Measurements from ENCODE around the gene RPS19.

Gene RPS19

DNA sequence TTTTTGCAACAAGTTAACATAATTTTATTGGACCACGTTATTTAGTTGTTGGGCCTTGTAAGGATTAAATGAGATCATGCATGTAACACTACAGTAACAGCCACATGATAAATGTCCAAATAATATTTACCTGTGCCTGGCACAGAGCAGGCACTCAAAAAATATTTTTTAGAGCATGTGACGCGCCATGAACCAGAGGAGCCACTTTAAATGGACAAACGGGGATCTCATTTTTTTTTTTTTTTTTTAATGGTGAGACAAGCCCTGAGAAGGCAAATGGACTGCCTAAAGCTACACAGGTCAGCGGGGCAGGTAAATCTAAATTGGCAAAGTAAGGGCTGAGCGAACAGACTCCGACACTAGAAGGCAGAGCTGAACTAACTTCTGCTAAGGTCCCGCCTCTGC is 840 bp upstream of the RPS19 start:
- H3K9me3 ChIP-seq (ENCODE audit: control insufficient read depth, low read length): no peaks in the 10 kb centered on the region
- H3K36me3 ChIP-seq (ENCODE audit: control insufficient read depth, insufficient read depth, low read length): peaks cover 36% of the 10 kb centered on the region
- no peak overlapping the region for H3K27ac ChIP-seq (ENCODE audit: low read depth, low read length, severe bottlenecking)
- 10 to 11% methylated on average over 6 to 7 of the region's 8 CpGs for WGBS, 2 experiments (ENCODE audit: insufficient coverage in 2 of 2)
- H3K4me3 ChIP-seq (ENCODE audit: extremely low read depth, insufficient read depth, low read length, poor library complexity, severe bottlenecking): peak overlapping the region; percentile 96
- H3K4me1 ChIP-seq (ENCODE audit: control insufficient read depth, insufficient read depth, low read length, poor library complexity, severe bottlenecking): peaks cover 29% of the 10 kb centered on the region

DNA sequence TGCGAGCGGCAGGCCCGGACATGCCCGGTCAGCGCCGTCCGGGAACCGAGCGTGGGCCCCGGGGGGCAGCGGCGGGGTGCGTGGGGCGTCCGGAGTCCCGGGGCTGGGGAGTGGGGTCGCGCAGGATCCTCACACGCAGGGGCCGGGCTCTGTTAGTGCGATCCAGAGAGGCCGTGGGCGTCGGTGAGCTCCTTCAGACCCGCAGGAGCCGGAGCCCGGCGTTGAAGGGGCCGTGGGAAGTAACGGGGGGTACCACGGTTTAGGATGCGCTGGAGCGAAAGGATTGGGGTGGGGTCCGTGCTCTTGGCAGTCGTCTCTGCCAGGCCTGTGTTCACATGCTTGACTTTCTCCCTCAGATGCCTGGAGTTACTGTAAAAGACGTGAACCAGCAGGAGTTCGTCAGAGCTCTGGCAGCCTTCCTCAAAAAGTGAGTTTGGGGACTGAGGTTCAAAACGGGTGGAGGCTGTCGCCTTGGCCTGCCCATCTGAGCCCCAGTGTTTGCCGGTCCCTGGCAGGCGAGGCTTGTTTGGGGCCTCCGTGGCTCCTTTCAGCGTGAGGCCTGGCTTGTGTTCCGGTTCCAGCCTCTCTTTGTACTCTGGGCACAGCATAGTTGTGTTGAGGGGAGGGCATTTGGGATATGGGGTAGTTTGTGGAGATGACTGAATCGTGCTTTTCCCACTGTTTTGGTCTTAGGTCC is 512 bp downstream of the RPS19 start:
- peak overlapping the region; percentile 96 for H3K4me3 ChIP-seq (ENCODE audit: extremely low read depth, insufficient read depth, low read length, poor library complexity, severe bottlenecking)
- no peaks in the 10 kb centered on the region for H3K9me3 ChIP-seq (ENCODE audit: control insufficient read depth, low read length)
- peaks cover 41% of the 10 kb centered on the region for H3K4me1 ChIP-seq (ENCODE audit: control insufficient read depth, insufficient read depth, low read length, poor library complexity, severe bottlenecking)
- WGBS, 2 experiments (ENCODE audit: insufficient coverage in 2 of 2): 1% methylated on average over 26 to 37 of the region's 45 CpGs
- peak overlapping the region; percentile 94 for H3K27ac ChIP-seq (ENCODE audit: low read depth, low read length, severe bottlenecking)
- peaks cover 50% of the 10 kb centered on the region for H3K36me3 ChIP-seq (ENCODE audit: control insufficient read depth, insufficient read depth, low read length)

DNA sequence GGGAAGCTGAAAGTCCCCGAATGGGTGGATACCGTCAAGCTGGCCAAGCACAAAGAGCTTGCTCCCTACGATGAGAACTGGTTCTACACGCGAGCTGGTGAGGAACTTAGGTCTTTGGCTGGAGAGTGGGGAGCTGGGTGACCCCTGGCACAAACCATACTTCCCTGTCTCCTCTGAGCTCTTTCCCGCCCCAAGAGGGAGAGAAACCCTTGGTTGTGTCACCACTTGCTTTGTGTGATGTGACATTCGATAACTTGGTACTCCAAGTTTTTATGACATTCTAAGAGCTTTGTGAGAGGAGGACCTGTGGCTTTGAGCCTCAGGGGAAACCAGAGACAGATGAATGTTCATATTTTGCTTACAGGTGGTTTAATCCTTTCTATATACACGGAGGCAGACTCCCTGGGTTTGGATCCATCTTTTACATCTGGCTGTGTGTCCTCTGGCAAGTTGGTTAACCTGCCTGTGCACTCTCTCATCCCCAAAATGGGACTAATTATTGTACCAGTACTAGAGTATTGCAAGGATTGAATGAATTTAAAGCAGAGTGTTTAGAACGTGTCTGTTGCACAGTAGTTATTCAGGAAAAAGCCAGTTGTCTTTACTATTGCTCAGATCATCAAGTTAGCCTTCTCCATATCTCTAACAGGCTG is 1.2 kb downstream of the RPS19 start:
- Histone ChIP-seq H3K27ac (ENCODE audit: low read depth, low read length, severe bottlenecking) (peak overlapping the region; percentile 94), H3K36me3 (ENCODE audit: control insufficient read depth, insufficient read depth, low read length) (peaks cover 55% of the 10 kb centered on the region), H3K9me3 (ENCODE audit: control insufficient read depth, low read length) (no peaks in the 10 kb centered on the region), H3K4me3 (ENCODE audit: extremely low read depth, insufficient read depth, low read length, poor library complexity, severe bottlenecking) (peak overlapping the region; percentile 96), H3K4me1 (ENCODE audit: control insufficient read depth, insufficient read depth, low read length, poor library complexity, severe bottlenecking) (peaks cover 41% of the 10 kb centered on the region)
- WGBS, 2 experiments (ENCODE audit: insufficient coverage in 2 of 2): 52 to 61% methylated on average over 7 to 8 of the region's 9 CpGs

DNA sequence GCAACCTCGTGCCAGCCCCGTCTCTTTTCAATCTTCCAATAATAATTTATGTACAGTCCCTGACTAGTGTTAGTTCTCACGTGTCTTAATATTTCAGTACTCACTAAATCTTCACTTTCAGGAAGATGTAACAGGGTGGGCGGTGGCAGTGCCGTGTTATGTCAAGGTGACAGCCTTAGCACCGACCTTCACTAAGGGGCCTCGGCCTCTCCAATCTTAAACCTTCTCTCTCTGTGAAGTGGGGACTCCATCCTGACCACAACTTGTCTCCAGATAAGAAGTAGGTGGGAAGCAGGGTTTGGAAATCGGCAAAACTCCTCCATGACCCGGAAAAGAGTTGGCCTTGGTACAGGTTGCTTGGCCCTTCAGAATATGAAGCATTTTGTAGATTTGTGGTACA is 1.8 kb downstream of the RPS19 start:
- Histone ChIP-seq H3K4me1 (ENCODE audit: control insufficient read depth, insufficient read depth, low read length, poor library complexity, severe bottlenecking) (peaks cover 41% of the 10 kb centered on the region), H3K4me3 (ENCODE audit: extremely low read depth, insufficient read depth, low read length, poor library complexity, severe bottlenecking) (peak overlapping the region; percentile 96), H3K36me3 (ENCODE audit: control insufficient read depth, insufficient read depth, low read length) (peaks cover 60% of the 10 kb centered on the region), H3K27ac (ENCODE audit: low read depth, low read length, severe bottlenecking) (no peak overlapping the region), H3K9me3 (ENCODE audit: control insufficient read depth, low read length) (no peaks in the 10 kb centered on the region)
- 96 to 97% methylated on average over 7 of the region's 9 CpGs for WGBS, 2 experiments (ENCODE audit: insufficient coverage in 2 of 2)

DNA sequence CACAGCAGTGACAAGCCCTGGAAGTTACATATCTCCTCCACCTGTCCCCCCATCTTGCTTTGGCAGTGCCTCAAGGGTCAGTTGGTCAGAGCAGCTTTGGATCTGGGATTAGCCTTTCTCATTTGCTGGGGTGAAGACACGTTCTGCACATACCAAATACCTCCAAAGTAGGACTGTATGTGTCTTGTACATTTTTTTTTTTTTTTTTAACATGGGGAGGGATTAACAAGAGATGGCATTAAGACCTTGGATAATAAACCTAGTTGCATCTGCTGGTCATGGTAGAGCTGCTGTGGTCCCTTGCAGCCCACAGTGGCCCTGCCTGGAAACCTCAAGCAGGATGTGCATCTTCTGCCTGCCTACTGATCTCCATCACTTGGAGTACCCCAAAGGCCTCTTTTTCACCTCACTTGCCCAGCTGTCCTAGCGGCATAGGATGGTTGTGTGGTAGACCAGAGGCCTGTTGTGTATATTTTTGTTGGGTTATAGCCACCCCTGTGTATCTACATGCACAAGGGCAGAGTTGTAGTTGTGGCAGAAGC is 2.5 kb downstream of the RPS19 start:
- no peaks in the 10 kb centered on the region for H3K9me3 ChIP-seq (ENCODE audit: control insufficient read depth, low read length)
- peaks cover 41% of the 10 kb centered on the region for H3K4me1 ChIP-seq (ENCODE audit: control insufficient read depth, insufficient read depth, low read length, poor library complexity, severe bottlenecking)
- peak overlapping the region; percentile 96 for H3K4me3 ChIP-seq (ENCODE audit: extremely low read depth, insufficient read depth, low read length, poor library complexity, severe bottlenecking)
- WGBS, 2 experiments (ENCODE audit: insufficient coverage in 2 of 2): no CpG with 5 or more reads among the region's 2 CpGs
- H3K36me3 ChIP-seq (ENCODE audit: control insufficient read depth, insufficient read depth, low read length): peaks cover 67% of the 10 kb centered on the region
- no peak overlapping the region for H3K27ac ChIP-seq (ENCODE audit: low read depth, low read length, severe bottlenecking)

DNA sequence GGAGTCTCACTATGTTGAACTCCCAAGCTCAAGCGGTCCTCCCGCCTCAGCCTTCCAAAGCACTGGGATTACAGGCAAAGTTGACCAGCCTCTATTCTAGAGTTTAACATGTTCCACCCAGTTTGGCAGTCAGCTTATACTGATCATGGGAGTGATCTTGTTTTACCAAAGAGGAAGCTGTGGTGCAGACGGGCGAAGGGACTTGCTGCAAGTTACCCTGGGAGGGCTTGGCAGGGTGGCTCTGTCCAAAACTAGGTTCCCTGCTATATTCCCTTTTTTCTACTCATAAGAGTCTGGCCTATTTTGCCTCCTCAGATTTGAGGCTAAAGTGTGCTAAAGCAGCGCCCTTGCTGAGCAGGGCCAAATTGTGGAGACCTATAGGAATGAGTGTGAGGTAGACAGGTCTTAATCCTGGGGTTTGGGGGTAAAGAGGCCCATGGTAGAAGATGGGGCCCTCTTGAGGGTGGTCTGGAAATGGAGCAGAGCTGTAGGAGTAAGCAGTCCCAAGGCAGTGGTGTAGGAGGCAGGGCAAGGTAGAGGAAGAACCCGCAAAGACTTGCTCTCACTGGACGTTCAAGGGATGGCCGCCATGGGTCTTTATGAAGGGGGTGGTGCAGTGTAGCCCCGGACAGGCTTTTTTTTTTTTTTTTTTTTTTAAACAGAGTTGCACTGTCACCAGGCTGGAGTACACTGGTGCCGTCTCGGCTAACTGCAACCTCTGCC is 3.3 kb downstream of the RPS19 start:
- H3K36me3 ChIP-seq (ENCODE audit: control insufficient read depth, insufficient read depth, low read length): peaks cover 76% of the 10 kb centered on the region
- H3K9me3 ChIP-seq (ENCODE audit: control insufficient read depth, low read length): no peaks in the 10 kb centered on the region
- H3K4me1 ChIP-seq (ENCODE audit: control insufficient read depth, insufficient read depth, low read length, poor library complexity, severe bottlenecking): peaks cover 41% of the 10 kb centered on the region
- whole genome bisulfite sequencing, 2 experiments (ENCODE audit: insufficient coverage in 2 of 2): 96 to 100% methylated on average over 6 to 11 of the region's 11 CpGs
- H3K4me3 ChIP-seq (ENCODE audit: extremely low read depth, insufficient read depth, low read length, poor library complexity, severe bottlenecking): peak overlapping the region; percentile 5
- no peak overlapping the region for H3K27ac ChIP-seq (ENCODE audit: low read depth, low read length, severe bottlenecking)

DNA sequence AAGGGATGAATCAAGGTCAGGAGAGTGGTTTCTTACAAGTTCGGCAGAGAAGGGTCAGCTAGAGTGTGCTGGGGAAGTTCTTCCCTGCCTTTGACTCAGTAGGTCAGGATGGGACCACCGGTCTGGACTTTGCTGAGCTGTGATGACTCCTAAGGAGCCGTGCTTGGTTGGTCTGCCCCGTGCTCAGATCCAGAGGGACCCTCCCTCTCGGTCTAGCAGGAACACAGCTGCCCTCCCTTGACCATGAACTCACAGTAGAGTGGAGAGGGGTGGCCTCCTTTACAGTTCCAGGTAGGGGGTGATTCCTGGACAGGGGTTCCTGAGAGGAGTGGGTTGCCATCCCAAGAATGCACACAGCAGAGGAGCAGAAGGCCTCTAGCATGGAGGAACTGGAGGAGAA is 4.3 kb downstream of the RPS19 start:
- H3K4me1 ChIP-seq (ENCODE audit: control insufficient read depth, insufficient read depth, low read length, poor library complexity, severe bottlenecking): peaks cover 41% of the 10 kb centered on the region
- peaks cover 86% of the 10 kb centered on the region for H3K36me3 ChIP-seq (ENCODE audit: control insufficient read depth, insufficient read depth, low read length)
- no peaks in the 10 kb centered on the region for H3K9me3 ChIP-seq (ENCODE audit: control insufficient read depth, low read length)
- H3K4me3 ChIP-seq (ENCODE audit: extremely low read depth, insufficient read depth, low read length, poor library complexity, severe bottlenecking): no peak overlapping the region
- H3K27ac ChIP-seq (ENCODE audit: low read depth, low read length, severe bottlenecking): peak overlapping the region; percentile 10
- WGBS, 2 experiments (ENCODE audit: insufficient coverage in 2 of 2): 100% methylated on average over 2 to 3 of the region's 5 CpGs

DNA sequence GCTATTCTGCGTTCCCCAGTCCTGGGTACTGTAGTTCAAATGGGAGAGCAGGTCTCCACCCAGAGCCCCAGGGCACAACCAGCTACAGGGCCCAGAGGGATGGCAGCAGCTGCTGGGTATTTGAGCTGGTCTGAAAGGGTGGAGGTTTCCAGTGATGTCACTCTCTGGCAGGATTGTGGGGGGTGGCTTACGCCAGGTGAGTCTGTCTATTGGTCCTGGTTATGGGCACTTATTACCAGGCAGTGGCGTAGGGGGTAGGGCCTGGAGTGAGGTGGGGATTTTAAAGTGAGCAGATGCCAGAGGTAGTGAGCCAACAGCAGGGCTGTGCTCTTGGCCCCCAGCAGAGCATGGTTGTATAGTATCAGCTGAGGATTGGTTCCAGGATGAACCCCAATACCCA is 6.2 kb downstream of the RPS19 start:
- Histone ChIP-seq H3K4me1 (ENCODE audit: control insufficient read depth, insufficient read depth, low read length, poor library complexity, severe bottlenecking) (peaks cover 39% of the 10 kb centered on the region), H3K36me3 (ENCODE audit: control insufficient read depth, insufficient read depth, low read length) (peaks cover 98% of the 10 kb centered on the region), H3K9me3 (ENCODE audit: control insufficient read depth, low read length) (no peaks in the 10 kb centered on the region), H3K27ac (ENCODE audit: low read depth, low read length, severe bottlenecking) (peak overlapping the region; percentile 6), H3K4me3 (ENCODE audit: extremely low read depth, insufficient read depth, low read length, poor library complexity, severe bottlenecking) (no peak overlapping the region)
- WGBS, 2 experiments (ENCODE audit: insufficient coverage in 2 of 2): 92 to 98% methylated on average over 3 of the region's 3 CpGs

DNA sequence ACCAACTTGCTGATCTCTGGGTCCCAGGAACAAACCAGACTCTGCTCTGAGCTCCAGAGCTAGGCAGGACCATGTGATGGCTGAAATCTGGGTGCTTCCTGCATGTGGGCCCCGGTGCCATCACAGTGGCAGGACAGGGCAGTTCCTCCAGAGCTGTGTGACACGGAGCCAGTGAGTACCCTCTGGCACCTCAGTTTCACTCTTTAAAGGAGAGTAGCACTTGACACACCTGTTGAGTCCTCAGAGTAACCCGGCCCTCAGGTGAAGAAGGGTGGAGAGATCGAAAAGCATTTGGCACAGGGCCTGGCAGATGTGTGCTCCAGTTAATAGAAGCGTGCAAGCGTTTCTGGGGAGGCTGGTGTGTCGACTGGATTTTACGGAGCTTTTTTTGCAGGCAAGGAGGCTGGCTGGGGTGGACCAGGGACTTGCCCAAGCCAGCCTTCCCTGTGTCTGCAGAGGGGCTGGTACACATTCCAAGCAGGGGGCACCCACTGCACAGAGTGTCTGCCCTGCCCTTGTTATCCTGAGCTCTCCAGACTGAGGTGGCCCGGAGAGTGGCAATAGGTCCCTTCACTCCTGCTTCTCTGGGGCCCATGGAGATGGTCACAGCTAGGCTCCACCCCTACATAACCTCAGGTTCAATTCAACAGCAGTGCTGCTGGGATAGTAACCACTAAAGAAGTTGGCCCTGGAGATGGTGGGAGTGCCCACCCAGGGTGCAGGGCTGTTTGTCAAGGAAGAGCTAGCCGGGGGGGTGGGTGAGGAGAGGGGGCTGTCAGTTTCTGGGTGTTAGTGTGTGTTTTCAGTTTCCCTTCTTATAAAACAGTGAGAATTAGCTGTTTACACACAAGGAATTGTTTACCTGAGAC is 8.3 kb downstream of the RPS19 start:
- Histone ChIP-seq H3K27ac (ENCODE audit: low read depth, low read length, severe bottlenecking) (peak overlapping the region; percentile 49), H3K9me3 (ENCODE audit: control insufficient read depth, low read length) (no peaks in the 10 kb centered on the region), H3K4me3 (ENCODE audit: extremely low read depth, insufficient read depth, low read length, poor library complexity, severe bottlenecking) (no peak overlapping the region), H3K4me1 (ENCODE audit: control insufficient read depth, insufficient read depth, low read length, poor library complexity, severe bottlenecking) (peaks cover 21% of the 10 kb centered on the region), H3K36me3 (ENCODE audit: control insufficient read depth, insufficient read depth, low read length) (peaks cover 90% of the 10 kb centered on the region)
- WGBS, 2 experiments (ENCODE audit: insufficient coverage in 2 of 2): 97 to 98% methylated on average over 9 to 10 of the region's 10 CpGs

DNA sequence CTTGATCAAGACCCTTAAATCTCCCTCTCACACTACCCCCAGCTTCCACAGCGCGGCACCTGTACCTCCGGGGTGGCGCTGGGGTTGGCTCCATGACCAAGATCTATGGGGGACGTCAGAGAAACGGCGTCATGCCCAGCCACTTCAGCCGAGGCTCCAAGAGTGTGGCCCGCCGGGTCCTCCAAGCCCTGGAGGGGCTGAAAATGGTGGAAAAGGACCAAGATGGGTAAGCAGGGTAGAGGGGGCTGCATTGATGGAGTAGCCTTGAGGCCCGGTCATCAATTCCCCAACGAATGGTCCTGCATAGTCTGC is 8.9 kb downstream of the RPS19 start:
- 95 to 97% methylated on average over 12 of the region's 12 CpGs for WGBS, 2 experiments (ENCODE audit: insufficient coverage in 2 of 2)
- Histone ChIP-seq H3K4me3 (ENCODE audit: extremely low read depth, insufficient read depth, low read length, poor library complexity, severe bottlenecking) (no peak overlapping the region), H3K4me1 (ENCODE audit: control insufficient read depth, insufficient read depth, low read length, poor library complexity, severe bottlenecking) (peaks cover 15% of the 10 kb centered on the region), H3K36me3 (ENCODE audit: control insufficient read depth, insufficient read depth, low read length) (peaks cover 84% of the 10 kb centered on the region), H3K9me3 (ENCODE audit: control insufficient read depth, low read length) (no peaks in the 10 kb centered on the region), H3K27ac (ENCODE audit: low read depth, low read length, severe bottlenecking) (peak overlapping the region; percentile 41)
